GM10266 (cell line): ENCODE data around the gene RUSF1.

Source experiments
- DNase-seq: peaks from one replicate; pipeline ENCODE4 v3.0.0; 2012; ENCODE audit errors: extremely low spot score
- CTCF ChIP-seq: IDR thresholded peaks from 2 replicates; pipeline ENCODE4 v1.5.1; 2012; ENCODE audit warnings: mild to moderate bottlenecking, low read depth; ENCODE audit not compliant: control insufficient read depth, insufficient read depth; ENCODE audit errors: missing control alignments

RUSF1 gene

GRCh38 chr16:31439519-31439918, 68.7 kb downstream of the RUSF1 start:
- no peak for DNase-seq
- no peak for TF ChIP-seq CTCF
